SHP77 treated with DMSO at 0.1 percent for 48 hours (cell line): Measurements from ENCODE around the gene PAX8.

Source experiments
- DNase-seq: peaks from one replicate; lab custom pipeline; 2025; lab: John Stamatoyannopoulos, UW

PAX8 gene

GRCh38 chr2:113219889-113220641 is 58.7 kb downstream of the PAX8 start:
- DNase-seq, result no peak

GRCh38 chr2:113219525-113219888 is 59.2 kb downstream of the PAX8 start:
- no peak for DNase-seq

- DNase-seq, result no peak
Observed at GRCh38 chr2:113219092-113219441, 59.7 kb downstream of the PAX8 start.

- no peak for DNase-seq
Observed at GRCh38 chr2:113218283-113219091, 60.2 kb downstream of the PAX8 start.

DNA sequence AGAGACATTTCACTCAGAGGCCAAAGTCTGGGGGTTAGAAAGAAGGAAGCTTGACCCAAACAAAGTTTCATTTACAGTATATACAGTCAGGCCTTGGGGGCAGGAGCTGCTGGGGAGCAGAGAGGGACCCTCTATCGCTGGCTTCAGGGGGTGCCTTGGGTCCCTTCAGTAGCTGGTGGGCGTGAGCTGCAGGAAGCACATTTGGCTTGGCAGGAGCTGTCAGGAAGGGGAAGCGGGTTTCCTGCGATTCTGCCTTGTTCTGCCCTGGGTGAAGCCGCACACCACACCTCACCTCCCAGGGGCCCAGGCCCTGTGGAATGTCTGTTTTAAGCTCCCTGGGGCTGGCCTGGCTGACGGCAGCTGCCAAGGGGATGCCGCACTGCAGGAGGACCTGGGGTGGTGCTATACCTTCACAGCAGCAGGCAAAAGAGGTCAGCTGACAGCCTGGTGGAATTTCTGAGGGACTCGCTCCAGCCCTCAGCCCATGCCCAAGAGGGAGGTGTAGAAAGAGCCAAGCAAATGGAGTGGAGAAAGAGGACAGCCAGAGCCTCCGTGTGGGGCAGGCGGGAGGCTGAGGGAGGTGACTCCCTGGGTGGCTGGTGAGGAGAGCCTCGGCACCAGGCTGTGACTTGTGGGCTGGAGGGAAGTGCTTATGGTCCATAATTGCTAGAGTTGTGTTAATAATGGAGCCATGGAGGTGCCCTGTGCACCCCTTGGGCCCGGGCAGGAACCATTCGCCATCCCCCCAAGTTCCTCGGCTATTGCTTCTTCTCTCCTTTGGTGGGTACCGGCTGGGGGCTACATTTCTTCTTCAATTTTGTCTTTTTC is 61.1 kb downstream of the PAX8 start:
- DNase-seq, result no peak

GRCh38 chr2:113216891-113217454 is 61.7 kb downstream of the PAX8 start:
- no peak for DNase-seq

- no peak for DNase-seq
Observed at GRCh38 chr2:113216321-113216720, 62.4 kb downstream of the PAX8 start.

- no peak for DNase-seq
Observed at GRCh38 chr2:113215056-113215455, 63.7 kb downstream of the PAX8 start.

GRCh38 chr2:113214141-113214540 is 64.6 kb downstream of the PAX8 start:
- no peak for DNase-seq

GRCh38 chr2:113213061-113213930 is 65.4 kb downstream of the PAX8 start:
- DNase-seq, result no peak

GRCh38 chr2:113212245-113213060 is 66.3 kb downstream of the PAX8 start:
- no peak for DNase-seq

DNA sequence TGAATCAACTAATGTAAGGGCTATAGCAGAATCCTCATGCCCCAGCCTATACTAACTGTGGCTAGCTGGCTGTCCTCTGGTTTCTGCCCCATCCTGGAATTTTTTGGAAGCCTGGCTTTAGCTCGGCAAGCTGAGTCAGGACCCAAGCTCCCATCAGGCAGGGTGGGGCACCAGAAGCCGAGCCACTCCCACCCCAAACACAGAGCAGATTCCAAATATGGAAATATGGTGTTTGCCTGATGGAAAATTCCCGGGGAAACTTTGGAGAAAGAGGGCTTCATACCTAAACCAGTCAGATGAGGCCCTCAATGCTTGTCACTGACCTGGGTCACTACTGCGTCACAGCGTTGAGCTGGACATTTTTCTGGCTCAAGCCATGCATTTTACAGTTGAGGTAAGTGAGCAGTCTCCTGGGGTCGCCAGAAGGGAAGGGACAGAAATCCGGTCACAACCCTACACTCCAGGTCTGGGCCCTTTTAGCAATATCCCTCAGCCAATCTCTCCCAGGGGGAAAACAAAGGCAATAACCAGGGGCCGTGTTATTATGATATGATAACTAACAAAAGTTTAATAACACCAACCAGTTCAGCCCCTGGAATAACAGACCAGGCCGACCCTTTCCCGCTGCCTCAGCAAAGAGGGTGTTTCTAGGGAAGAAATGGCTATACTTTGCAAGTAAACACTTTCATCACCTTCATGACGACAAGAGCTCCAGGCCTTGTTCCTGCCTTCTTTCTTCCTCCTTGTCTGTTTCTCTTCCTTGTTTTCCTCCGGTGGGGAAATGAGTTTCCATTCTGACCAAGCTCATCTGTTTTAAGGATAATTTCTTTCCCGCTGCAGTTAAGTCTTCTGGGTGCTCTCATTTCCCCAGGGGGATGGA is 67.3 kb downstream of the PAX8 start:
- no peak for DNase-seq

DNA sequence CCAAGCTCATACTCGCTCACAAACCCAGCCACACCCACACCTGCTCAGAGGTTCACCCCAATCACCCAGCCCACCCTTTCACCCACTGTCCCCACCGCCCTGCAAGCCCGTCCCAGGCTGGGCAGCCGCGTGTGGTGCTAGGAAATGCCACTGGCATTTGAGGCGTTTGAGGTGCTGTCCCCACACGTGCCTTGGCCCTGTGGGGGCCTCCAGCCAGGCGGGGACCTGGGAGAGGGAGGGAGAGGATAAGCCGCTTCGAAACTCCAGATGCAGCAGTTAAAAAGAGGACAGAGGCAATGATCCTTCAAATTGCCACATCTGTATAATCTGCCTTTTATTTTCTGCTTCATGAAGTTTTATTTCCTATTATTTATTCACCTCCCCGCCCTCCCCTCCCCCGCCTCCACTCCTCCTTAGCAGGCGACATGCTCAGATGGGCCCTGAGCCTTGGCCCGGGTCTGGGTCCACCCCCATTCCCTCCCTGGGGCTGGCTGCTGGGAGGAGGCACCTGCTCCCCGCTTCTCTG is 69.0 kb downstream of the PAX8 start:
- no peak for DNase-seq

DNA sequence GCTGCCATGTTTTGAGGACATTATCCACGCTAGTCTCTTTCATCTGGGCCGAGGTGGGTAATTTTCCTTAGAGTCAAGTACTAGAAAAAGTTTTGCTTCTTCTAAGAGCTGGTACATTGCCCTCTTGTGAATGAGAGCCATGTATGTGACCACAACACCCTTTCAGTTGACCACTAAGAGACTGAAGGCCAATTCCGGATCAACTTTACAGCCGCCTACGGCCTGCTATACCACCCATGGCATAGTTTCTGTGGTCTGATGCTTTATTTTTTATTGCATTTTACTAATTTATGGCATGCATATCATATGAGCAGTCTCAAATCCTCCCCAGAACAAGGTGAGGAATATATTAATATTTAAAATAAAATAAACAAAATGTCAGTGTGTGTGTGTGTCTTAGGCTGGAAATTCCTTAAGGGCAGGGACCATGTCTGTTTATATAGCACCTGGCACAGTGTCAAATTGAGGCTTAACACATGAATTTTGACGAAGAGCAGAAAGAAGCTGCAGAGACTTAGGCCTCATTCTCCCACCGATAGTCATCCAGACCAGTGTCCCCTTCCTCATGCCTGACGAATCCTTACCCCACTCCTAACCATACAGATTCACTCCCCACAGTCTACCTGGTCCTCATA is 69.6 kb downstream of the PAX8 start:
- no peak for DNase-seq

GRCh38 chr2:113208396-113208795 is 70.3 kb downstream of the PAX8 start:
- DNase-seq, result no peak

DNA sequence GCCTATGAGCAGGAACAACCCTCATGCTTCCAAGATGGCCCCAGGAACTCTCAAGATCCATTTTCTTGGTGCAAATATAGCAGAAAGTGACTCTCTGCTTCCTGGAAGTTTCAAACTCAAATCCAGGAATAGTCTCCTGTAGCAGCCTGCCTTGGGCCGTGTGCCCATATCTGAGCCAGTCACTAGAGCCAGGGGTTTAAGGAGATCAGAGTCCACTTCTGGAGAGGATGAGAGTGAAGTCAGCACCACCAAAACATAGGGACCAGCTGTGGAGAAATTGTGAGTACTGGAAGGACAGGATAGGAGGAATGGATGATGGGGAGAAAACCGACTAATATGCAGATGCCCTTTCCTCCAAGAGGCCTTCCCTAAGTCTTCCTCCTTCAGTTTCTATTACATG is 71.7 kb downstream of the PAX8 start:
- DNase-seq, result no peak

DNA sequence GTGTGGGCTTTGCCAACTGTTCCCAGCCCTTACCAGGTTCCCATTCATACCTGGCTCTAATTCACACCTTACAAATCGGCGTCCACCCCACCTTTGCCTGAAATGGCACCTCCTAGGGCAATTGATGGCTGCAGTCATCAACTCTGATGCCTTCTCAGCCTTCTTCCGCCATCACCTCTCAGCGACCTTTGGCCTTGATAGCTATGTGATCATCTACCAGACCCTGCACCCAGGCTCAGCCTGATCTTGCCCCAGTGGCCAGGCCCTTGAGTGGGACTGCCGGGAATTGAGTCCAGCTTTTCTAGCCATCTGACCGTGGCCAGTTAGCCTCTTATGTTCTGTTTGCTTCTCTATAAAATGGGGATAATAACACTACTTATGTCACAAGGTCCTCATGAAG is 72.5 kb downstream of the PAX8 start:
- no peak for DNase-seq

DNA sequence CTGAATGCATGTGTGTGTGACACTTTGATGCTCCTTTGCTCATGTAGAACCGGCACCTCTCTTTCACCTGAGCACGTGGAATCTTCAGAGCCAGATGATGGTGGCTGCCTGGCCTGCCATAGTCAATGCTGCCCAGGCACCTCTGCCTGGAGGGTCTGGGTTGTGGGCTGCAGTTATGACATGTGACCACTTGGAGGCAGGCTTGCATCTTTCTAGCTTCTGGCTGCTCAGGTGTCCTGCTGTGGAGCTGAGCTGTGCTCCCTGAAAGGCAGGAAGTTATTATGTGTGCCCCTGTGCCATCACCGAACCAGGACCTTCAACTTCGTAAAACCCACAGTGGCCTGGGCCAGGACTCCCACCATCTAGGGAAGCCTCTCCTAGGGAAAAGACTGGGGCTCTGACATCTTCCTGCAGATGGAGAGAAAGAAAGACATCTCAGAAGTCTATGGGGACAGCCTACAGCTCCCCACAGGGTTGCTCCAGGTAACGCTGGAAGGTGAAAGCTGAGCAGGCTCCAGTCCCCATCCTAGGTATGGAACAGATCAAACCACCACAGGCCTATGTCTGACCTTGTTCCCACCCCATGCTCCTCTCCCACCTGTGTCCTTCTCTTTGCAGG is 74.7 kb downstream of the PAX8 start:
- DNase-seq, result peak; percentile 16

DNA sequence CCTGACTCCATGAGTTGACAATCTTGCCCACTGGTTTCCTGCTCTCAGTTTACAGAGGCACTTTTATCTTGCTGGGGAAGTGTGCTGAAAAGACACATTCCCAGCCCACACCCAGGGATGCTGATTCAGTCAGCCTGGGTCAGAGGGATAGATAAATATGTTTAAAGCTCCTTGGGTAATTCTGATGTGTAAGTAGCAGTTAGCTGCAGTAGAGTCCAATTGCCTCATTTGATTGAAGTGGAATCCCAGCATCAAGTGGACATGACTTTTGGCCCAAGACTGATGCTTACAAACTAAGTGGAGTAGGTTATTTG is 75.5 kb downstream of the PAX8 start:
- no peak for DNase-seq
